HG03432 (cell line): Measurements from ENCODE around the gene OR1I1.

ENCODE experiments used
- ATAC-seq: cut with Tn5 transposase; IDR thresholded peaks from one replicate; pipeline ENCODE4 v1.9.1; 2021; ENCODE audit warnings: mild to moderate bottlenecking, moderate library complexity; ENCODE audit not compliant: unreplicated experiment

OR1I1 gene

DNA sequence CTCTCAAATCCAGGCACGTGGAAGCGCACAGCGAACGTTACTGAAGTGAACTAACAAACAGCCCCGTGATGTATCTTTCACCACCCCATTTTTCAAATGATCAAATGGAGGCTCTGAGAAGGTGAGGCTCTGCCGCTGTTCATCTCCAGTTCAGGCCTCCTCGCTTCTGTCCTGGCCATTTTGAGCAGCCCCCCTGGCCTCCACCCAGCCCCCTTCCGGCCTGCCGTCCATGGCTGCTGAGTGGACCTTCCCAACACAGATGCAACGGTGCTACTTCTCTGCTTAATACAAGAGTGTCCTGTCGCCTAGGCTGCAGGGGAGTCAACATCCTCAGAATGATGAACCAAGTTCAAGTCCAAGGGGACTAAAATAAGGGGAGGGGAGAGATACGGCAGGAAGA, 34.8 kb downstream of the OR1I1 start:
- no peak for ATAC-seq

DNA sequence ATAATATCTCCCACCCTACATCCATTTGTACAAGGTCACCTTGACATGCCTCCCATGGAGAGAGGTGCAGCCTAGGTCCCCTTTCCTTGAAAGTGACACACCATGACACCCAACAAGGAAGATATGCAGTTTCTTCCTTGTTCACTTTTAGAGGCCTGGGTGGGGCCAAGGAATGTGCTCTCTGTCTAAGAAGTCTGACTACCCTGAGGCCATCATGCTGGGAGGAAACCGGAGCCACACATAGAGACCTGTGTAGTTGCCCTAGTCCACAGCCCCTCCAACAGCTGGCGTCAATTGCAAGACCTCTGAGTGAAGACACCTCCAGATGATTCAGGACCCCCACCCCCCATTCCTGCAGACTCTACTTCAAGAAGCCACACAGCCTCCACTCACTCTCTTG, 36.2 kb downstream of the OR1I1 start:
- ATAC-seq = no peak

DNA sequence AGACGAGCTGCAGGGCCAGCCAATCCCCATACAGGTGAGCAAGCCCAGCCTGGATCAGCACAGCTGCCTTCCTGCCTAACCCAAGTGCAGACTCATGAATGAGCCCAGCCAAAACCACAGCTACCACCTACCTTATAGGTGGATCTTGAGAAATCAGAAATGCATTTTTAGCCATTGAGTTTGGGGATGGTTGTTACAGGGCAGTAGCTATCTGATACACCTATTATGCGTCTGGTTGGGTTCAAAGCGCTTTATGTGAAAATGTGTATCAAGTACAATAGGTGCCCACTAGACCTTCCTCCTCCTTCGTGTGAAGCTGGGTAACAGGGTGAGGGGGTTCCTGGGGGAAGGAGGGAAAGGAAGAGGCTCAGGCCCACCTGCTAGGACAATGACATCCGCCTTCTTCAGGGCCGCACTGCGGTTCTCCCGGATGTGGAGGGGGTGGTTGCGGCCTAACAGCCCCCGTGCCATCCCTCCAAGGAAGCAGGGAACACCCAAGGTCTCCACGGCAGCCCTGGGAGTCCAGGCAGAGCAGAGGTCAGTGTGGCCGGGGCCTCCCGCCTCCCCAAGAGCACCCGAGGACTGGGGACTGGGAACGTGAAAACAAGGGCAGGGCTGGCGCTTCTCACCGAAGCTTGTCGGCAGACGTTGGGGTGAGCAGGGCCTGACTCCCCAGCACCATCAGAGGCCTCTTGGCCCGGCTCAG, 36.9 kb downstream of the OR1I1 start:
- ATAC-seq = no peak

DNA sequence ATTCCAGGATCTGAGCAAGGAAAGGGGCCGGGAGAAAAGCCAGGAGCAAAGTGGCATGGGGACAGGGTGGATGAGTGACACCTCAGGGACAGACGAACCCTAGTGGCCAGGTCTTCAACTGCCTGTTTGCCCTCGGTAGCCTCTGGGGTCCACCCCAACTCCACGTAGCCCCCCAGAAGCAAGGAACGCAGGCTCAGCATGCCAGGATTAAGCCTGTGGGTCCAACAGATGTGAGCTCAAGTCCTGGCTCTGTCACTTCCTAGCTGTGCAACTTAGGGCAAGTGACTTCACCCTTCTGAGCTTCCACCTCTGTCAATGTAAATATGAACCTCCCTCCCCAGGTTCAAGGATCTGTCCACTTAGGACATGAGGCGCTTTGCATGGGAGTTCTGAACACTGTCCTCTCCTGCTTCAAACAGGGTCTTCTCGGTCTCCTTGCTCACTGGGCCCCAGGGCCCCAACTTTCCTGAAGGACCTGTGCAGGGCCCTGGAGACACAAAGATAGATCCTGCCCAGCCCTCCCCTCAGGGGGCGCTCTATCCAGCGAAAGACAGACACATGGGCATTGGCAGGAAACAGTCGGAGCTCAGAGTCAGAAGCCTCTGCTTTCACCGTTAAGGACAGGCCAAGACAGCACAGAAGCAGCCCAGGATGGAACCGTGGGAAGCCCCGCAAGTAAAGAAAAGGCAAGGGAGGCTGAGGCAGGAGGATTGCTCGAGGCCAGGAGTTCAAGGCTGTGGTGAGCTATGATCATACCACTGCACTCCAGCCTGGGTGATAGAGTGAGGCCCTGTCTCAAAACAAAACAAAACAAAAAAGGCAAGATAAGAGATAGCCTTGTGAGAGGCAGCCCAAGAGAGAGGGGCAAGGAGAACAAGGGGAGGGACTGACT, 38.4 kb downstream of the OR1I1 start:
- no peak for ATAC-seq

DNA sequence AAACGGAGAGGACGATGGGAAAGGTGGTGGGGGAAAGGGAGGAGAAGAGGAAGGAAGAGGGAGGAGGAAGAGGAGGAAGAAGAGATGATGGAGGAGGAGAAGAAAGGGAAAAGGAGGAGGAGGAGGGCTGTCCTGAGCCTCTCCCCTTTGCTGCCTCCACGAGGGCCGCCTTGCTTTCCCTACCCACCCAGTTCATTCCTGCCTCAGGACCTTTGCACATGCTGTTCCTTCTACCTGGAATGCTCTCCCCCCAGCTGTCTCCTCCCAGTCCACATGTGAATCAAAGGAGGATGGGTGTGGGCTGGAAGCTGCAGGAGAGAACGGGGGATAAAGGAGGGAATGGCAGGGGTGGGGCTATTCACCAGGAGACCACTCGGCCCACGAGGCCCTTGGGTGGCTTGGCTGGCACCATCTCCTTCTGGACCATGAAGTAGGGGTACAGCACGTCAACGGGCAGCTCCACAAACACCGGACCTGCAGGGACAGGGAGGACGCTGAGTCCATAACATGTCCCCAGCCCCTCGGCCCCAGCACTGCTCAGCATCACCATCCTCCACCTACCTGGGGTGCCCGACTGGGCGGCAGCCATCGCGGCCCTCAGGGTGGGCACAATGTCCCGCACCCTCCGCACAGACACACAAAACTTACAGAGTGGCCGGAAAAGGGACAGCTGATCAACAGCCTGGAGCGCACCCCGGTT, 40.5 kb downstream of the OR1I1 start:
- ATAC-seq = no peak

DNA sequence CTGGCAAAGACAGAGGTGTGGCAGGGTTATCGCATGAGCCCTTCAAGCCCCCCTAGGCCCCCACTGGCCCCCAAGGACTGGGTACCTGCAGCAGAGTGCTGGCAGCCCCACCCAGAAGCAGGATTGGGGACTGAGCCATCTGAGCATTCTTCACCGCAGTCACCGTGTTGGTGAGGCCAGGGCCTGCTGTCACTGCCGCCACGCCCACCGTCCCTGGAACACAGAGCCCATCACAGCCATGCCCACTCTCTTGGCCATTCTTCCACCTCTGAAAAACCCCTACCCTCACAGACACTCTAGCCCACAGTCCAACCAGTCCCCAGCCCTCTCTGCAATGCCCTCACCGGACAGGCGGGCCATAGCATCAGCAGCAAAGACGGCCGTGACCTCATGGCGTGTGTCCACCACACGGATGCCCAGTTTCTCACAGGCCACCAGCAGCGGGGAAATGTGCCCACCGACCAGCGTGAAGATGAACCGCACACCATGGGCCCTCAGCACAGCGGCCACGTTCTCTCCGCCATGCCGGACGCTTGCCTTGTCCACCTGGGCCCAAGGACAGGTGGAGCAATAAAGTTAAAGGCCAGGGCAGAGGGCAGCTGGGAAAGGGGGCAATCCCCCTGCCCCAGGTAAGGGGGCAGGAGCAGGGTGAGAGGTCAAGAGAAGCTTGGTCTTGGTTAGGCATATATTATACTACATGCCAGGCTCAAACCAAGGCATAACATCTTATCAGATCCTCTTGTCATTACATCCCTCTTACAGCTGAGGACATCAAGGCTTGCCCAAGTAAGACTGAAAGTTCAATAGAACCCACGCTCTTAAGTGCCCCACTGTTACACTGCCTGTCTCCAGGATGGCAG, 41.2 kb downstream of the OR1I1 start:
- no peak for ATAC-seq

DNA sequence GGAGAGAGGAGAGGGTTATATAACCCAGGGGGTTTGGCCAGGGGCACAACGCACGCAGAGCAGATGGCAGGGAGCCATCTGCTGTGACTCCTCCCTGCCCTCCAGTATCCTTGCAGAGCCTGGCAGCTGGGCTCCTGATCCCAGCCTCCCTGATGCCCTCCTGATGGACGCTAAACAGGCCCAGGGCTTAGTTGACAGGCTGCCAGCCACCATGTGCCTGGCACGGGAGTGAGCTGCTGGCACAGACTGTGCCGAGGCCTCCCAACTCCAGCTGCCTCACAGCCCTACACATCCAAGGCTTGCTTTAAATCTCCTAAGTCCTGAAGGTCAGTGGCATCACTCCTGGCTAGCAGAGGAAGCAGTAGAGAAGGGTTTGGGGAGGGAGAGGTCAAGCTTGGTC, 41.9 kb downstream of the OR1I1 start:
- no peak for ATAC-seq

DNA sequence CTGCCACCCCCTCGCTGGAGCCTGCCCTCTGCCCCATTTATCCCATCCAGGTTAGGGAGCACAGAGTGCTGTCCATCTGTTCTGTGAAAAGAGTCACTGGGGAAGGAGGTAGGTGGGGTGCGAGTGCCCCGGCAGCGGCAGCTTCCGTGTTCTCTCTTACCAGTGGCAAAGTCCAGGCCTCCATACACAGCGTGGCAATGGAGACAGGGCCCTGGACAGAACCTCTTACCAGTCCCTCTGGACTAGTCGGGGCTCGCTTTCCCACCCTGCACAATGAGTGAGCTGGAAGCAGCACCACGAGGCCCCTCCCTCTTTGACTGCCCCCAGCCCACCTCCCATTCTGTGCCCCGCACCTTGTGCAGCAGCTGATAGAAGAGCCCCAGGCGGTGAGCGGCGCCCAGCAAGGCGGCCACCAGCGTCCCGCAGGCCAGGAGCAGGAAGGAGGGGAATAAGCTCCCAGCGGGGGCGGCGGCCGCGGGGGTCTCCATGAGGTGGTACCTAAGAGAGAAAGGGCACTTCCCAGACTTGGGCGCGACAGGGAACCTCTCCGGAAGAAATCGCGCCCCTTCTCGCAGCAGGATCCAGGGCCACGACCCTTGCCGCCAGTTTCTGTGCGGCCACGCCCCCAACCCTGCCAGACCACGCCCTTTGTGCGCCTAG, 42.7 kb downstream of the OR1I1 start:
- peak; percentile 2 for ATAC-seq

DNA sequence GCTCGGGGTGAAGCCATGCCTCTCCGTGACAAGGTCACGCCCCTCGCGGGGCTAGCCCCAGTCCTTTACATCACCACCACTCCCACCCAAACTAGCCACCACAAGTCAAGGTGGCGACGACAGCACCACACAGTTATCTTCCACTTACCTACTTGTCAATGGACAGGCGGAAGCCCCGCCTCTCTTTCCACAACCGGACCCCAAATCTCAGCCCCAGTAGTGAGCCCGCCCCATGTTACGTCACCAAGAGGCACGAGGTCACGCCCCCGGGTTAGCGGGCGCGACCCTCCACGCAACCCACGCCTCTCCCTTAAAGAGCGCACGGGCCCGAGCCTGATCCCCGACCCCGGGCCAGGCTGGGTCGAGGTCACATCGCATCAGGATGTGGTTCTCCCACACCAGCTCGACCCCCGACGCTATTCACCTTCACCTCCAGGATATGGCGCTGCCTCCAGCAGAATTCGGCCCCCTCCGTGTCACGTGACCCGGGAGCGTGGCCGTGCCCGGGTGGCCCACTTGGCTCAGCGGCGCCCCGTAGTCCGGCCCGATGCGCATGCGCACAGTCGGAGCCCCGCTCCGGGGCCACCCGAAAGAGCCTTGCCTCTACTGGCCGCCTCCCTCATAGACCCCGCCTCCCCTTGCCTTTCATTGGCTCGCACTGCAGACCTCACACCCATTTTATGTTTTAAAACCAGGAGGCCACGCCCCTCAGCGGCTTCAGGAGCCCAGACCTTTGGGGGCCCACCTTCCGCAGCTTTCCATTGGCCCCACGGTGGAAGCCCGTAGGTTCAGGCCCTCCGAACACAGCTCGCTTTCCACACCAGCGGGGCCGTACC, 43.4 kb downstream of the OR1I1 start:
- ATAC-seq = peak; percentile 87

DNA sequence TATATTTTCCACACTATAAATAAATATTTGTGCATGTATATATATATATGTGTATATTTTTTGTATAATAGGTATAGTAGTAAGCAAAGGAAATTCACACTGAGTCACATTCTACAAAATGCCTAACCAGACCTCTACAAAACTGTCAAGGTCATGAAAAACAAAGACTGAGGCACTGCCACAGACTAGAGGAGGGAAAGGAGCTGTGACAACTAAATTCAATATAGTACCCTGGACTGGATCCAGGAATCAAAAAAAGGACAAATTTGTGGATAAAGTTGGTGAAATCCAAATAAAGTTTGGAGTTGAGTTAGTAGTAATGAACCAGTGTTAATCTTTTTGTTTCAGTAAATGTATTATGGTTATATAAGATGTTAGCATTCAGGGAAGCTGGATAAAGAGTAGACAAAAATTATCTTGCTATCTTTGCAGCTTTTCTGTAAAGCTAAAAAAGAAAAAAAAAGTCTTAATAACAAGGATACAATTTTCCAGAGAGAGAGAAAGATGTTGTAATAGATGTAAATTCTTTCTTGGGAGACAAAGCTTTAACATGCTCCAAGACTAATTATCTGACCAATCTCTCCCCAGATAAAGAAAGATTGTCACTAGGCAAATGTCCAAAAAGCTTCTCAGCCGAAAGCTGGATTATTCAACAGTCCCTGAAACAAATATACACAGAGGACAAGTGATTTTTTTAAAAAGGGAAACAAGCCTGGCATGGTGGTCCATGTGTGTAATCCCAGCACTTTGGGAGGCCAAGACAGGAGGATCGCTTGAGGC, 44.3 kb downstream of the OR1I1 start:
- ATAC-seq = no peak

DNA sequence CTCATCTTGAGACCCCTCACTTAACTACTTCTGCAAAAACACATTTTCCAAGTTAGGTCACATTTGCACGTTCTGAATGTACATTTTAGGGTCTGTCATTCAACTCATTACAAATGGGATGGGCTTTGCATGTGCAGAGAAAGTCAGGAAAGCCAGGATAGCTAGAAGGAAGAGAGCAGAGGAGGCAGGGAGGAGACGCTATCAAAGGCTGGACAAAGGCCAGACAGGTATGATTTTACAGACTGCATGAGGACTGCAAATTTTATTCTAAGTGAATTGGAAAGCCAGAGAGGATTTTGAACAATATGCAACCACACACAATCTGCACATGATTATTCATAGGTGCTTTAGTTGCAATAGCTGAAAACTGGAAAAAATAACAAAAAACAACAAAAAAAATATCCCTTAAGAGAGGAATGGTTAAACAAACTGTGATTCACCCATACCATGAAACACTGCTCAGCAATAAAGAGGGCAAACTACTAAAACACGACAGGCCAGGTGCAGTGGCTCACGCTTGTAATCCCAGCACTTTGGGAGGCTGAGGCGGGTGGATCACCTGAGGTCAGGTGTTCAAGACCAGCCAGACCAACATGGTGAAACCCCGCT, 46.3 kb downstream of the OR1I1 start:
- ATAC-seq = no peak

DNA sequence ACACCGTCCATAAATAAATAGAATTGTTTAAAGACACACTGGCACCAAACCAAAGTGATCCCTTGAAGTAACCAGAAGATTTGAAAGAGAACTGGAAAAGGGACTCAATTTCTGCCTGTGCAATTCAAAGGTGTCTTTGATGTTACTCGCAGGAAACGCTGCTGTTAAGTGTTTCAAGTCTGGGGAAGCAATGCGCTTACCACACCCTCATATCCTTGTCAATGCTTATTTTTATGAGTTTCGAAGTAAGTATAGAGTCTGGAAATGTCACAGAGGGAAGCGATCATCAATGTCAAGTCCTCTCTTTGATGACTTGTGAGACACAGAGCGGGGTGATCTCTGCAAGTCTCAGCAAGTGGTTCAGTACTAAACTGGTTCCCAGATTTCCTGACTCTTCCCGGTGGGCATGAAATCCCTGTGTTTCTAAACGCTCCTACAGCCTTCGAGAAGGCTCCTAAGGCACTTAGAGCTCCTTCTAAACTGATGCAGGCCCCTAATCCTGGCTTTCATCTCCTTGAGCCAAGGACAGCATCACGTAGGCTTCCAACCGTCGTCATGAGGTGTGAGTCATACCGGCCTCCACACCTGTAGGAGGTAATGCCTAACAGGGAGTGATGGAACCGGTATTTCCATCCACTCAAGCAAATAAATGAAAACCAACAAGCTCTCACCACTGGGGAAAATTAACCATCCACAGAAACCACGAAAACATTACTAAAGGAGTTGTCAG, 48.0 kb downstream of the OR1I1 start:
- ATAC-seq = no peak

DNA sequence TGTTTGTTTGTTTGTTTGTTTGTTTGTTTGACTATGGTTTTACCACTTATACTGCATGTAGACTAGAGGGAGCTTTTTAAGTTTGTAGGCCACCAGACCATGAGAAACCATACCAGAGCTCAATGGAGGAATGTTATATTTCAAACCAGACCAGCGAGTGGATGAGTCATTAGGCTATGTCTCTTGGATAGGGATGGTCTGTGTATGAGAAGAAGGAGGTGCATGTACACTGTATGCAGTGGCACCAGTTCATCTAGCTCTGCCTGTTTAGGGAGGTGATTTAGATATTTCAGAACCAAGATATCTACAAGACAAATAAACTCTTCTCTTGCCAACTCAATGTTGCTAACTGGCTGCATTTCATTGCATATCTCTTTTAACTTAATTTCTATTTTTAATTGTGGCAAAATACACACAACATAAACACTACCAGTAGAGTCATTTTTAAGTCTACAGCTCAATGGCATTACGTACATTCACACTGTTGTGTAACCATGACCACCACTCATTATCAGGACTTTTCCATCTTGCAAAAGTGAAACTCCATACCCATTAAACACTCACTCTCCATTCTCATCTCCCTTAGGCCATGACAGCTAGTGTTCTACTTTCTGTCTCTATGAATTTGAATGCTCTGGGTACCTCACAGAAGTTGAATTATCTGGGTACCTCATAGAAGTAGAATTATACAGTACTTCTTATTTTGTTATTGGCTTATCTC, 54.4 kb downstream of the OR1I1 start:
- ATAC-seq = no peak

DNA sequence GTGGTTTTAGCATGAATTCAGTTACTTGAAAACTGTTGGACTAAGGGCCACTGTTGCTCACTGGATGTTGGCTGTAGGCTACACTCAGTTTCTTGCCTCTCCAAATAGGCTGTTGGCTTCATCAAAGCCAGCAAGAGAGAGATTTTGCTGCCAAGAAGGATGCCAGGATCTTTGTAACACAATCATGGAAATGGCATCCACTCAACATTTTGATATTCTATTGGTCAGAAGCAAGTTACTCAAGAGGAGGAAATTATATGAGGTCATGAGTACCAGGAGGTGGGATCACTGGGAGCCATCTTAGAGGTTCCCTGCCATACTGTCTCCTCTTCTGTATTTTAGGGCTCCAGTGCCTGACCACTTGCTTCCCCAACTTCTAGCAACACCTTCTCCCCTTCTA, 55.8 kb downstream of the OR1I1 start:
- ATAC-seq = no peak

DNA sequence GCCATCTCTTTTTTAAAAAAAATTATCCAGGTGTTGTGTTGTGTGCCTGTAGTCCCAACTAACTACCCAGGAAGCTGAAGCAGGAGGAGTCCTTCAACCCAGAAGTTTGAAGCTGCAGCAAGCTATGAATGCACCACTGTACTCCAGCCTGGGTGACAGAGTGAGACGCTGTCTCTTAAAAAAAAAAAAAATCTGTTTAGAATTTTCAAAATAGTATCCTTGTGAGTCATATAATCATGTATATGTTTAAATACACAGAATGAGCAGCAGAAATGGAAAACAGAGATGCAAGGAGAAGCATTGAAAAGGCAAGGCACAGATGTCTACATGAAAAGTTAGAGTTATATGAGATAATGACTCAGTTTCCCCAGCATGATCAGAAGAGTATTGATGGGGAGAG, 56.4 kb downstream of the OR1I1 start:
- no peak for ATAC-seq

DNA sequence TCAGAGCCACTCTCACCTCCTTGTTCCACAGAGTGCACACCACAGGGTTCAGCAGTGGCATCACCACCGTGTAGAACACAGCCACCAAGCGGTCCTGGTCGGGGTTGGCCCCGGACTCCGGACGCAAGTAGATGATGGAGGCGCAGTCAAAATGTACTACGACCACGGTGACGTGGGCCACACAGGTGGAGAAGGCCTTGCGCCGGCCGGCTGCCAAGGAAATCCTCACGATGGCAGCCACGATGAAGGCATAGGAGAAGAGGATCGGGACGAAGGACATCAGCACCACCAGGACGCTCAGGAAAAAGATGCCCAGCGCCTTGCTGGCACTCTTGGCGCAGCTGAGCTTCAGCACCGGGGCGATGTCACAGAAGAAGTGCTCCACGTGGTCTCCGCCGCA, 59.1 kb downstream of the OR1I1 start:
- no peak for ATAC-seq

DNA sequence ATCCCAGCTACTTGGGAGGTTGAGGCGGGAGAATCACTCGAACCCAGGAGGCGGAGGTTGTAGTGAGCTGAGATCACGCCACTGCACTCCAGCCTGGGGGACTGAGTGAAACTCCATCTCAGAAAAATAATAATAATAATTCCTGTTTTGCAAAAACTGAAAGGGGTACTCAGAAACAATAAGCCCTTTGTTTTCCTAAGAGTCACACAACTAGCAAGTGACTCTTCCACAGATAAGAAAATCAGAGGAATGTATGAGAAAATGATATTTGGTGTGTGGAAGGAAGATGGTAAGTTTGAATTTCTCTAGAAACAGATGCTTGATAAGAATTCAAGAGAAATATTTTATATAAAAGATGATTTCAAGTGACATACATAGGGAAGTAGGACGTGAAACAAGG, 60.3 kb downstream of the OR1I1 start:
- ATAC-seq = no peak
